SK-N-MC (cell line): ENCODE results near the gene FBF1.

Source experiments
- EZH2 ChIP-seq: fragments of 200-600 bp; sonication (generic); IDR thresholded peaks from one replicate; pipeline ENCODE4 v1.6.1; 2017; ENCODE audit warnings: antibody characterized with exemption
- FOXP2 ChIP-seq: optimal IDR thresholded peaks from 2 replicates; pipeline ENCODE3; 2011; ENCODE audit warnings: mild to moderate bottlenecking, moderate library complexity; ENCODE audit not compliant: insufficient read depth; ENCODE audit errors: extremely low read length, control extremely low read depth
- POLR2AphosphoS5 ChIP-seq: IDR thresholded peaks from 2 replicates; pipeline ENCODE4 v1.6.1; 2012; ENCODE audit warnings: mild to moderate bottlenecking, low read depth, low read length, borderline replicate concordance

DNA sequence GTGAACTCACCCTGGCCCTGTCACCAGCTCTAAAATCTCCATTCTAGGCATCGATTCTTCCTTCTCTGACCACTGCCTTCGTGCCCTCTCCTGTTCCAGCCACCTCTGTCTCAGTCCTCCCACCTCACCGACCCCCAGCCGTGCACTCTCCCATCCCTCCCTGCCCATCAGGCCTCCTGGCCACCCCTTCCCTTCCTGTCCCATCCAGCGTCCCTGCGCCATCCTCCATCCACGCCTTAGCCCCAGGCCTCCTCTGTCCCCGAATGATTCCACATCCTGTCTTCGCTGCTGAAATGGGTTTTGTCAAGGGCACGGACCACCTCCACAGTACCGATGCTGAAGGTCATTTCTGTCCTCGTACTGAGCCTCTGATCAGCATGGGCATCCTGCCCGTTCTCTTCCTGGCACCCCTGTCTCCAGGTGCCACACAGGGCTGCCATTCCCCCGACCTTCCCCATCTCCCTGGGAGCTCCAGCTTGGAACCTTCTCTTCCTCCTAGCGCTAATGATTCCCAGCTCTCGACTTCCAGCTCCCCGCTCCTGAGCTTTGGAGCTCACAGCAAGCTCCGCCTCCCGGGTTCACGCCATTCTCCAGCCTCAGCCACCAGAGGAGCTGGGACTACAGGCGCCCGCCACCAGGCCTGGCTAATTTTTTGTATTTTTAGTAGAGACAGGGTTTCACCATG, 46.7 kb downstream of the FBF1 start:
- TF ChIP-seq POLR2AphosphoS5 (no peak), EZH2 (no peak), FOXP2 (no peak)
